A673 (cell line): ENCODE data around the gene GNAZ.

Source experiments
- CTCF ChIP-seq: fragments of 300-800, 200-600 bp; sonication (generic); conservative IDR thresholded peaks from 2 replicates; pipeline ENCODE4 v1.5.1; 2017; ENCODE audit warnings: low read depth, mild to moderate bottlenecking, antibody characterized with exemption, low read length, moderate library complexity, mixed read lengths
- EZH2 ChIP-seq: fragments of 200-600 bp; sonication (generic); IDR thresholded peaks from 2 replicates; pipeline ENCODE4 v1.6.1; 2017; ENCODE audit warnings: borderline replicate concordance, low read depth, mild to moderate bottlenecking, mixed read lengths, antibody characterized with exemption, low read length; ENCODE audit not compliant: poor library complexity, severe bottlenecking

GRCh38 chr22:23121424-23121823 lies 51.1 kb downstream of the GNAZ start:
- no peak for TF ChIP-seq CTCF
- no peak for TF ChIP-seq EZH2
